K562 (cell line): ENCODE results near the gene IL17RC. TPM values are rescaled to one million over a fixed set of nuclear protein-coding genes. Genes with fewer than 3 reads are reported as not detected.

ENCODE experiments used
- BACH1 ChIP-seq: fragments of 200-800 bp; sonication (Bioruptor generic); IDR thresholded peaks from 2 replicates; pipeline ENCODE4 v1.6.1; 2016; ENCODE audit warnings: missing genetic modification characterization, missing compliant biosample characterization
- BCL6 ChIP-seq: fragments of 250-450 bp; sonication (Bioruptor Pico); IDR thresholded peaks from 2 replicates; pipeline ENCODE4 v1.4.0; 2020
- CBX2 ChIP-seq: fragments of 200-600 bp; sonication (generic); IDR thresholded peaks from one replicate; pipeline ENCODE4 v1.6.1; 2012; ENCODE audit warnings: mild to moderate bottlenecking, low read length, inconsistent platforms; ENCODE audit not compliant: insufficient read depth, poor library complexity, severe bottlenecking
- CBX3 ChIP-seq, 2 experiments: IDR thresholded peaks; 1 replicate in 1 of 2; 2 replicates in 1 of 2; pipeline ENCODE4 v1.6.1; 2012; ENCODE audit warnings: inconsistent platforms in 2 of 2, low read length in 2 of 2, borderline replicate concordance in 1 of 2, control low read depth in 1 of 2
- DACH1 ChIP-seq: fragments of 450-650 bp; IDR thresholded peaks from 2 replicates; pipeline ENCODE4 v1.6.1; 2018; ENCODE audit not compliant: partially characterized antibody
- DIDO1 ChIP-seq: fragments of 450-650 bp; IDR thresholded peaks from 2 replicates; pipeline ENCODE4 v1.6.1; 2016; ENCODE audit warnings: low read depth, missing biosample characterization, missing genetic modification characterization
- ELF1 ChIP-seq: fragments of 200-800 bp; sonication (Bioruptor generic); IDR thresholded peaks from 2 replicates; pipeline ENCODE4 v1.6.1; 2016; ENCODE audit warnings: missing genetic modification characterization, missing compliant biosample characterization
- HINFP ChIP-seq: fragments of 450-650 bp; conservative IDR thresholded peaks from 2 replicates; pipeline ENCODE4 v1.6.1; 2016; ENCODE audit warnings: missing genetic modification characterization, low read depth, mild to moderate bottlenecking, control low read depth, missing compliant biosample characterization
- HLTF ChIP-seq: fragments of 450-650 bp; IDR thresholded peaks from 2 replicates; pipeline ENCODE4 v1.6.1; 2016
- JUNB ChIP-seq: fragments of 450-650 bp; formaldehyde crosslinking; conservative IDR thresholded peaks from 2 replicates; pipeline ENCODE4 v1.4.0; 2020; ENCODE audit warnings: mild to moderate bottlenecking
- KDM1A ChIP-seq, 2 experiments: fragments of 450-650 bp; IDR thresholded peaks; 2 replicates each; pipeline ENCODE4 v1.6.1; 2016; ENCODE audit warnings: mild to moderate bottlenecking in 2 of 2
- NCOA4 ChIP-seq: fragments of 450-650 bp; IDR thresholded peaks from 2 replicates; pipeline ENCODE4 v1.6.1; 2018; ENCODE audit warnings: mild to moderate bottlenecking; ENCODE audit not compliant: partially characterized antibody
- NEUROD1 ChIP-seq: fragments of 150-350 bp; IDR thresholded peaks from 2 replicates; pipeline ENCODE4 v1.6.1; 2014; ENCODE audit warnings: borderline replicate concordance, low read length, low read depth; ENCODE audit not compliant: partially characterized antibody
- POLR2B ChIP-seq: fragments of 450-650 bp; IDR thresholded peaks from 2 replicates; pipeline ENCODE4 v1.6.1; 2018; ENCODE audit warnings: low read depth; ENCODE audit not compliant: partially characterized antibody
- PTTG1 ChIP-seq: fragments of 450-650 bp; IDR thresholded peaks from 2 replicates; pipeline ENCODE4 v1.6.1; 2016; ENCODE audit warnings: low read depth, mild to moderate bottlenecking, missing genetic modification characterization, missing compliant biosample characterization
- TCF15 ChIP-seq: fragments of 250-450 bp; sonication (Bioruptor Pico); IDR thresholded peaks from 2 replicates; pipeline ENCODE4 v1.8.0; 2022; ENCODE audit warnings: moderate library complexity, mild to moderate bottlenecking, inconsistent platforms
- ZBTB17 ChIP-seq: fragments of 450-650 bp; formaldehyde crosslinking; IDR thresholded peaks from 2 replicates; pipeline ENCODE4 v1.4.0; 2020; ENCODE audit warnings: mild to moderate bottlenecking
- ZBTB9 ChIP-seq: fragments of 450-650 bp; formaldehyde crosslinking; IDR thresholded peaks from 2 replicates; pipeline ENCODE4 v1.4.0; 2020; ENCODE audit warnings: mild to moderate bottlenecking, moderate library complexity
- ZFP36 ChIP-seq: fragments of 150-350 bp; IDR thresholded peaks from 2 replicates; pipeline ENCODE4 v1.6.1; 2018; ENCODE audit warnings: low read length, low read depth; ENCODE audit not compliant: partially characterized antibody
- ZNF12 ChIP-seq: sonication (generic); formaldehyde crosslinking; IDR thresholded peaks from 2 replicates; pipeline ENCODE4 v1.4.0; 2020; ENCODE audit warnings: mild to moderate bottlenecking, missing genetic modification reagents
- ZNF384 ChIP-seq: IDR thresholded peaks from 2 replicates; pipeline ENCODE4 v1.6.1; 2012; ENCODE audit warnings: low read depth, low read length, improper control_type of control experiment
- ZNF583 ChIP-seq: fragments of 250-450 bp; sonication (Bioruptor Pico); IDR thresholded peaks from 2 replicates; pipeline ENCODE4 v1.4.0; 2020
- ZNF586 ChIP-seq: fragments of 450-650 bp; formaldehyde crosslinking; conservative IDR thresholded peaks from 2 replicates; pipeline ENCODE4 v1.4.0; 2020; ENCODE audit warnings: mild to moderate bottlenecking, moderate library complexity
- polyA plus RNA-seq, 8 experiments: library from polyadenylated mRNA; depleted of rRNA in 4 of 8; stranded (reverse) in 5 of 8; unstranded in 3 of 8; fragments of >200 nt; fragmentation: Nextera tagmentation in 2 of 8; fragmentation: Illumina TruSeq in 1 of 8; extraction: Ambion mirVana in 2 of 8; extraction: Trizol in 1 of 8; gene quantifications; 2 replicates each; pipeline versions ENCODE4 v1.2.1 to v1.2.3, GENCODE V29; 2011 to 2014; ENCODE audit warnings: inconsistent platforms in 1 of 8, missing spikeins in 1 of 8
- total RNA-seq, 7 experiments: library from RNA; depleted of rRNA in 6 of 7; stranded (reverse); fragments of >200 nt in 6 of 7; fragmentation: Illumina TruSeq in 2 of 7; extraction: Trizol in 2 of 7; gene quantifications; 2 replicates each; pipeline versions ENCODE4 v1.2.1 to v1.2.3, GENCODE V29; 2011 to 2021; ENCODE audit warnings: low replicate concordance in 1 of 7

IL17RC gene
- total and polyA plus RNA-seq, 9 of the 15 experiments (the other 6 are each of a cell fraction or from before 2014, with no cell fraction given): 0.15 to 11.4 (median 7.1) TPM; not detected in 1

GRCh38 chr3:9976721-9977709 lies 60.1 kb downstream of the IL17RC start (continued):
- TF ChIP-seq ELF1 (tag) (peak; percentile 46; the same call in 1 of the 2 replicates), DIDO1 (tag) (no peak), TCF15 (CRISPR knock-in tag) (no peak; the same call in 1 of the 2 replicates), ZNF384 (peak; percentile 98), ZNF586 (CRISPR knock-in tag) (0 out of 2 replicates have a peak, but pooled peaks have one; percentile 49), ZBTB17 (CRISPR knock-in tag) (0 out of 2 replicates have a peak, but pooled peaks have one; percentile 36), BACH1 (tag) (peak; percentile 100), POLR2B (no peak), ZNF12 (no peak), CBX3 (IDR thresholded peaks at IDR 0.05; ENCODE audit: borderline replicate concordance in 1 of 2, low read length in 2 of 2) (peak in 1 of 2 experiments; percentile 87; a peak in 1 of 3 replicates), JUNB (peak; percentile 68; the same call in 1 of the 2 replicates), BCL6 (CRISPR knock-in tag) (no peak), HLTF (no peak), NEUROD1 (peak; percentile 79), ZBTB9 (CRISPR knock-in tag) (peak; percentile 46; the same call in 1 of the 2 replicates), ZFP36 (peak; percentile 52), HINFP (tag) (peak; percentile 57; the same call in 1 of the 2 replicates), ZNF583 (CRISPR knock-in tag) (peak; percentile 98), CBX2 (no peak), KDM1A (IDR thresholded peaks at IDR 0.05) (peak in 1 of 2 experiments; percentile 20; a peak in 1 of 4 replicates), PTTG1 (tag) (peak; percentile 64; the same call in 1 of the 2 replicates), NCOA4 (no peak), DACH1 (peak; percentile 60)
